Mammary epithelial cell (primary cell): Measurements from ENCODE around the gene SEC61A1.

Experiments
- EZH2 ChIP-seq: IDR thresholded peaks from 2 replicates; pipeline ENCODE4 v1.6.1; 2012; ENCODE audit warnings: low read length, inconsistent platforms, borderline replicate concordance
- TF ChIP-seq, protein P1 (sequence below), 2 donors: IDR thresholded peaks in 1 of 2; conservative IDR thresholded peaks in 1 of 2; 2 replicates each; pipeline ENCODE4 v1.5.1; 2011 to 2012; ENCODE audit warnings: inconsistent platforms in 2 of 2, low read length in 2 of 2, mild to moderate bottlenecking in 2 of 2, control low read depth in 1 of 2, low read depth in 1 of 2; ENCODE audit not compliant: insufficient read depth in 1 of 2; ENCODE audit errors: extremely low read depth in 1 of 2

DNA sequence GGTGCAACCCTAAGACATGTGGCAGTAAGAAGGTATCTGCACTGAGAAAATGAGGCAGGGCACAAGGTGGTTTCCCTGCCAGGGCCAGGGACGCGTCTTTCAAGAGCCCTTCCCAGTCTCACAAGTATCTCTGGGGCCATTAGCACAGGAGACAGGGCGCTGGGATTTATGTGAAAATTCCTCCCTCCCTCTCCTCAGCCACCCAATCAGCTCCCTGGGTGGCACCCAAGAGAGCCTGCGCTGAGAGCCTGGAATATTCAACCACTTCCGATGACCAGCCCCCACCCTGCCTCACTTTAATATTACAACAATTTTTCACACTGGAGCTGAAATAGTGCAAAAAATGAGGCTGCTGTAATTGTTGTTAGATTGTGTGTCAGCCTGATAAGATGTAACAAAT is 26.1 kb downstream of the SEC61A1 start:
- no peak for TF ChIP-seq EZH2
- TF ChIP-seq, protein P1, sequence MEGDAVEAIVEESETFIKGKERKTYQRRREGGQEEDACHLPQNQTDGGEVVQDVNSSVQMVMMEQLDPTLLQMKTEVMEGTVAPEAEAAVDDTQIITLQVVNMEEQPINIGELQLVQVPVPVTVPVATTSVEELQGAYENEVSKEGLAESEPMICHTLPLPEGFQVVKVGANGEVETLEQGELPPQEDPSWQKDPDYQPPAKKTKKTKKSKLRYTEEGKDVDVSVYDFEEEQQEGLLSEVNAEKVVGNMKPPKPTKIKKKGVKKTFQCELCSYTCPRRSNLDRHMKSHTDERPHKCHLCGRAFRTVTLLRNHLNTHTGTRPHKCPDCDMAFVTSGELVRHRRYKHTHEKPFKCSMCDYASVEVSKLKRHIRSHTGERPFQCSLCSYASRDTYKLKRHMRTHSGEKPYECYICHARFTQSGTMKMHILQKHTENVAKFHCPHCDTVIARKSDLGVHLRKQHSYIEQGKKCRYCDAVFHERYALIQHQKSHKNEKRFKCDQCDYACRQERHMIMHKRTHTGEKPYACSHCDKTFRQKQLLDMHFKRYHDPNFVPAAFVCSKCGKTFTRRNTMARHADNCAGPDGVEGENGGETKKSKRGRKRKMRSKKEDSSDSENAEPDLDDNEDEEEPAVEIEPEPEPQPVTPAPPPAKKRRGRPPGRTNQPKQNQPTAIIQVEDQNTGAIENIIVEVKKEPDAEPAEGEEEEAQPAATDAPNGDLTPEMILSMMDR (conservative IDR thresholded peaks at IDR 0.05 in 1 of 2, IDR thresholded peaks at IDR 0.05 in 1 of 2; ENCODE audit: extremely low read depth in 1 of 2, insufficient read depth in 1 of 2, low read depth in 1 of 2, low read length in 2 of 2), result no peak
